Endometrial microvascular endothelial cells (primary cell): Measurements from ENCODE around the gene NFIB. TPM values are rescaled to one million over a fixed set of nuclear protein-coding genes. Genes with fewer than 3 reads are reported as not detected.

Experiments
- in situ Hi-C: cut with HindIII; loops from 2 replicates; pipeline ENCODE4 v1.10.0; 2017; ENCODE audit warnings: low sequenced_read_pairs, low pct_unique_long_range_greater_than_20kb; ENCODE audit errors: inconsistent ontology term
- total RNA-seq: library from RNA; depleted of rRNA; stranded (reverse); fragments of >200 nt; gene quantifications from one replicate; pipeline ENCODE4 v1.2.3, GENCODE V29; 2015; ENCODE audit errors: inconsistent ontology term

Gene NFIB
- total RNA-seq, 1 donor from 2014 or later: 80.0 TPM

DNA sequence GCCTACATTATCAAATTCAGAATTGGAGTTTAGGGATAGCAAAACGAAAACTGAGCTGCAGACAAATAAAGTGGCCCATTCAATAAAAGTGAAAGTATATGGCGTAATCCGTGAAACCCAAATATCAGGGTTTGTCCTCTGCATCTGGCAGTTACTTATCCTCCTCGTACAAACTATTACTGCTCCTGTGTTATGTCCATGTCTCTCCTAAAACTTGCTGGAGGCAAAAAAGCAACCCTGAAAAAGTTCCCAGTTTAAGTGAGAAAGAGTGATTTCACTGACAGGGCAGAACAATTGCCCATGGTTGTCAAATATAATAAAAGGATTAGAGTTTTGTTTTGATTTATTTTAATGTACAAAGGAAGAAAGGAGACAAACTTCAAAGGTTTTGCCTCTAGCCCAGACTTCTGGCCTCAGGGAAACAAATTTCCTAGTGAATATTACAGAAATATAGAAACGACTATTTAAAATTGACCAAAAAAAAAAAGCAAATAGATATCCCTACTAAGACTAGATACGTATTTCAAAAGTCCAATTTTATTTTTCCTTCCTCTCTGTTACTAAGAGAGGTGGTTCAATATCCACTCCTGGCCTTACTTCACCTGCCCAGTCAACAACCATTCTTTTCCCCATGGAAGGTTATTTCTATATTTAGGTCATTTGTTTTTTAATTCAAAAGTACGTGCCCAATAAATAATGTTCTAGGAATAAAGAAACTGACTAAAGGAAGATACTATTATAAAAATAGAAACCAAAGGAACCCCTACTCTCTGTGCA lies 50.0 kb downstream of the NFIB start:
- in situ Hi-C loops: no loop called here

DNA sequence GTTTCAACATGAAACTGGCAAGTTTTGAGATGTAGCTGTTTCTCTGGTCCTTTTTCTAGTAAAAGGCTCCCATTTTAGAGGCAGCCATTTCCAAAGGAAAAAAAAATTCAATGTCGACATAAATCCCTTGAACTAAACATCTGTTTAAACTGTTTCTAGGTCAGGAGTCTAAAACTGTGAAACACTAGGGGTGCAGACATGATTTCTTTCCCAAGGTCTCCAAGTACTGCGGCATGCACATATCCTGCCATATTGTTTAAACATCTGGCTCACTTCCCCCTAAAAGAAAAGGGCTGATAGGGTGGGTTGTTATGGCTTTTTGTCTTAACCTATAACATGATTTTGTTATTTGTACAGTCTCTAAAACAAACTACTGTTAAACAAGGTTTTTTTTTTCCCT lies 51.1 kb downstream of the NFIB start:
- in situ Hi-C loops: no loop called here

DNA sequence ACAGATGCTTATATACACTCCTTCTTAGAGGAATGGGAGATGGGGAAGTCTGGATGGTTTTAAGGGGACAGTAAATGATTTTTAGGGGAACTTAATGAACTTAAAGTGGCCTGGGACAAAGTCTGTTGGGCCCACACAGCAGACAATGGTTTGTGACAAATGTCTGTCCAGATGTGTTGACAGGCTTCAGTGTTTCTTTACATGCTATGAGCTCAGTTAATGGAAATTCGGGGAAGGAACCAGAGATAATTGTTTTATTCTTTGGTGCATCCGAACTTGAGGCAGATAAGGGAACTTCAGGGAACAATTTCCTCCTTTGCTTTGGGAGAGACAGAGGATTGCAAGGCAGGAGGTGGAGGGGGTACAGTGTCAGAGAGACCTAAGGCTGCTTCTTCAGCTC lies 52.3 kb downstream of the NFIB start:
- in situ Hi-C loops: no loop called here

DNA sequence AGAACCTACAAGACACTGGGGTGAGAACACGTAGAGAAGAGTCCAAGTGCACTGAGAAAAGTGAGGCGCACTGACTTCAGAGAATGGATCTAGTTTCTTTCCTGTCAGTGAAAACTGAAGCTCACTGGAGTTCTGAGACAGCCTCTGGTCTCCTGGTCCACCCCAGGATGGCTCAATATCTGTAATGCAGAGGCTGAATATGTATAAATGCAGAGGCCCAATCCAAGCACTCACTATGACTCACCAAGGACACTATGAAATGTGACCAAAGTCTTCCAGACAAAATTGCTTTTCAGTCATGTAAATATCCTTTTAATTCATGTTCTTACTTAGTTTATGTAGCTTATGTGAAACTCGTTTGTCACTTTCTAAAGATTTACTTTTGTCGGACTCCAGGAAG lies 53.8 kb downstream of the NFIB start:
- in situ Hi-C loops: no loop called here

DNA sequence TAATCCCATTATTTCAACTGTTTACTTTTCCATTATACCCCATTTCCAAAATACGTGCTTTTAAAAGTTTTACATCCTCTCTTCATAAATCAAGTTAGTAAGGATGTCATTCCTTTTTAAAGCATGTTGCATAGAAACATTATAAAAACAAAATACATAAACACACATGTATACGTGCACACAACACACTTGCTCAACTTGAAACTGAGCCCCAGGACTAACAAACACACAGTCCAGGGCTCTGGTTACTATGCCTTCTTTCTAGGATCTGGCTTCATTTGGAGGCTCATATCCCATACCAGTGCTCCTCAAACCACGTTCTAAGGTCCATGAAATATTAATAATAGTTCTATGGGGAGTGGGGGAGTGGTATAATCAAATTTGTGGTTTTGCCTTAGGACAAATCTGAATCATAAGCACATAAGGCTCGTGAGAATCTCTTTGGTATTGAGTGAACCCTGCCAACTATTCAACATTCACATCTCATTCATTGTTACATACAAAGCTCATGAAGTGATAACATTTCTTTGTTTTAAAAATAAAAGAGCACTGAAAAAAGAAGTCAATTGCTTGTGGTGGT lies 55.2 kb downstream of the NFIB start:
- in situ Hi-C loops: no loop called here

DNA sequence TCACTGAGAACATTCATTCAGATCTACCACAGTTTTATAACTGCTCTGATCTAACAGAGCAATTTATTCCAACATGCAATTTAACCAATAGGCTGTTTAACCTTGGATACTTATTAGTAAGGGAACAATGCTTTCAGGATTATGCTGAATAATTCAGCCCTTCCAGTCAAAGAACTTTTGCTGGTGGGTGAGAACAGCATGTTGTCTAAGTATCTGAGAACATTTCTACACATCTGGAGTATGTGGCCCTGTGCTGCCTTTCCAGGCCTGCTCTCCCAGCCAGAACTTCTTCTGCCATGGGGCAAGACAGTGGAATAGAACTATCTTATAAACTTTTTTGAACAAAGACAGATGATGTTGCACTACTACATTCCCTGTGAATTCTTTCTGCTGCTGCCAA lies 55.8 kb downstream of the NFIB start:
- in situ Hi-C loops: no loop called here

DNA sequence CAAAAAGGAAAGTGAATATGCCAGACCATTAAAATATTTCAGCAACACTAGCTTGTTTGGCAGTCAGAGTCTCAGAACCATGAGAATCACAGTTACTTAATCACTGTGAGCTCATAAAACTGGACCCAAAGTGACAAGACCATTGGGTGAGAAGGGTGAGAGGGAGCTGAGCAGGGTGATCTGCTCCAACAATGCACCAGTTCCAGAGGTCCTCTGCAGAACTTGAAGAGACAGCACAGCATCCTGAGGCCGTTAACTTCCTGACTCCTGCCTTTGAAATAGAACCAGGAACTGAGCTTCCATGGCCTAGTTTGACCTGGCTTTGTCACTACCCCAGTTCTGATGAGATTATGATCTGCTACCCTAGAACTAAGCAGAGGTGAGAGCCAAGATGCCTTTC lies 57.4 kb downstream of the NFIB start:
- in situ Hi-C loops: no loop called here

DNA sequence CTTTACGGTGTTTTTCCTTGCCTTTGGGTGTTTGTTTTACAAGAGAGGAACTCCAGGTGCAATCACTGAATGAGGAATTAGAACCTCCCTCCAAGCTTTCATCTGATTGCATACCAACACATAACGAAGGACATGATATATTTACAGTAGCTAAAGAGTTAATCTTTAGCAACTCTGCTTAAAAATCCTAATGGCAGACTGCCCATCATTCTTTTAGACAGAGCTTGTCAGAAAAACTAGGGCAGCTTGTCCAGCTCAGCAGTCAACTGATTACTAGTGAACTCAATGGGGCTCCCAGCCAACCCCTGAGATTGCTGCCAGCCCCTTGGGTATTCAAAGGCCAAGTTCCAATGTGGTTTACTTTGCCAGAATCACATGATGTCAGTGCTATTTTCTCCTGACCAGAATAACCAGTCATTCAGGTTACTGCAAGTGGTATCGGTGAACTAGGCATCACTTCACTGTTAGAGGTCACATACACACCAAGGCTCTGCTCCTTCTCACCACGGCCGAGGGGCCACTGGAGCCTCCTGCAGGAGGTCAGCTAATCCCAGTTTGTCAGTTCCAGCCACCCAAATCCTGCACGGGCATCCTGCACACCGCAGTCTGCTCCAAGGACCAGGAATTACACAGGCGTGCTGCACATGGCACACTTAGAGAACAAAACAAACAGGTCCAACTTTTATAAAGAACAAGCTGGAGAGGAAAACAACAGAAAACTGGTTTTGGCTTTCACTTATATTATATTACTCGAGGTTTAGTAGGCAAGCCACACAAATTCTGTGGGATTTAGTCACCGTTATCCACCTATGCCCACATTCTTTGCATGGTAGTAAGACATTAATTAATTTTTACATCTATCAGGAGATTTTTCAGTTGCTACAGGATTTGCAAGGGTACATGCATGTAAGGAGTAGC lies 62.5 kb downstream of the NFIB start:
- in situ Hi-C loops: no loop called here

DNA sequence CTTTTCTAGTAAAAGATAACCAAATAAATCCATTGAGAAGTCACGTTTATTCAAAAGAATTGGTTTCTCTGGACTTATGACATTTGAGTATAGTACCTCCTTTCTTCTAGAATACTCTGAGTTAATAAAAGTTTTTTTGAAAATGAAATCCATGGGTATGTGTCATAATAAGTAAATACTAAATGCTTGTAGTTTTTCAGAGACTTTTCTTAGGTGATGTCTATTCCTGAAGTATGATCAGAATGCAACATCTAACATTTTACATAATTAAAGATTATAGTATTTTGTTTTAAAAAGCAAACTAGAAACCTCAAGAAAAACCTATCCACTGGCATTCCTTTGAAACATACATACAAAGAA lies 63.2 kb downstream of the NFIB start:
- in situ Hi-C loops: no loop called here

DNA sequence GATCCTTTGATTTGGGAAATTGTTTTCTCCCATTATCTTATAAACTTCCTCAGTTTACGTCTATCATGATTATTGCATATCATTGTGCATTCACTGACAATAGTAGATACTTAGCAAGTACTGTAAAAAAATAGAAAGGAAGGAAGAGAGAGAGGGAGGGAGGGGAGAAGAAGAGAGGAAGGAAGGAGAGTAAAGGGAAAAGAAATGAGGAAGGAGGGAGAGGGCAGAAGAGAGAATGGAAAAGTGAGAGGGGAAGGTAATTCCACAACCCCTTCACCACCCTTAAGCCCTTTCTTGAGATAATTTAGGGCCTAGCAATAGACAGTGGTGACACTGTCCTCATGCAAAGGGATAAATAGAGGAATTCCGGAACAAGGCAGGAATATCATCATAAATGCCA lies 64.4 kb downstream of the NFIB start:
- in situ Hi-C loops: no loop called here

DNA sequence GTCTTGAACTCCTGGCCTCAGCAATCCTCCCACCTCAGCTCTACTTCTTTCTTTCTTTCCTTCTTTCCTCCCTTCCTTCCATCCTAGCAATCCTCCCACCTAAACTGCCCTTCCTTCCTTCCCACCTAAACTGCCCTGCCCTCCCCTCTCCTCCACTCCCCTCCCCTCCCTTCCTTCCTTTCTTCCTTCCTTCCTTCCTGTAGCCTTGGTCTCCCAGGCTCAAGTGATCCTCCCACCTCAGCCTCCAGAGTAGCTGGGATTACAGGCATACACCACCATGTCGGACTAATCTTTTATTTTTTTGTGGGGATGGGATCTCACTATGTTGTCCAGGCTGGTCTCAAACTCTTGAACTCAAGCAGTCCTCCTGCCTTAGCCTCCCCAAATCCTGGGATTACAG lies 65.8 kb downstream of the NFIB start:
- in situ Hi-C loops: no loop called here

DNA sequence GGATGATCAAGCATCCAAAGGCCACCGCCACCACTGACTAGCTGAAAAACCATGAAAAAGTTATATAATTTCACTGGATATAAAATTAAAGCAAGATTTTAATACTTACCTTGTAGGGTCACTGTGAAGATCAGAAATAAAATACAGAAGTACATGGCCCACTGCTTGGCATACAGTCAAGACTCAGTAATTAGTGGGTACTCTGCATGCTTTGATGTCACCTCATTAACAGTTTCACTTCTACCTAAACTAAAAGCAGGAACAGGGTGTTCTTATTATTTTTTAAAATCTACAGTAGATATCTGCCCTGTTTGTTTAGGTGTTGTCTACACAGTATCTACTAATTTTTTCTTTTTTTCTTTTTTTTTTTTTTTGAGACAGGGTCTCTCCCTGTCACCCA lies 66.4 kb downstream of the NFIB start:
- in situ Hi-C loops: no loop called here

DNA sequence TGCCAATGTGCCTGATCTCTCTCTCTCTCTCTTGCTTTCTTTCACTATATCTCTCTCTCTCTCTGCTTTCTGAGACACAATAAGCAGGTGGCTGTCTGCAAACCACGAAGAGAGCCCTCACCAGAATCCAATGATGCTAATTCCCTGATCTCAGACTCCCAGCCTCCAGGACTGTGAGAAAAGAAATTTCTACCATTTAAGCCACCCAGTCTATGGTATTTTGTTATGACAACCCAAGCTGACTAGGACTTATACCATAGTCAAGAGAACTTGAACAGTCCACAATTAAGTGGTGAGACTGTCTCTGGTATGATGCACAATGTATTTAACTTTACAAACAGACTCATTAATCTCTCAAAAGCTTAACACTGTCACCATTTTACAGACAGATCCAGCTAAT lies 67.0 kb downstream of the NFIB start:
- in situ Hi-C loops: no loop called here

DNA sequence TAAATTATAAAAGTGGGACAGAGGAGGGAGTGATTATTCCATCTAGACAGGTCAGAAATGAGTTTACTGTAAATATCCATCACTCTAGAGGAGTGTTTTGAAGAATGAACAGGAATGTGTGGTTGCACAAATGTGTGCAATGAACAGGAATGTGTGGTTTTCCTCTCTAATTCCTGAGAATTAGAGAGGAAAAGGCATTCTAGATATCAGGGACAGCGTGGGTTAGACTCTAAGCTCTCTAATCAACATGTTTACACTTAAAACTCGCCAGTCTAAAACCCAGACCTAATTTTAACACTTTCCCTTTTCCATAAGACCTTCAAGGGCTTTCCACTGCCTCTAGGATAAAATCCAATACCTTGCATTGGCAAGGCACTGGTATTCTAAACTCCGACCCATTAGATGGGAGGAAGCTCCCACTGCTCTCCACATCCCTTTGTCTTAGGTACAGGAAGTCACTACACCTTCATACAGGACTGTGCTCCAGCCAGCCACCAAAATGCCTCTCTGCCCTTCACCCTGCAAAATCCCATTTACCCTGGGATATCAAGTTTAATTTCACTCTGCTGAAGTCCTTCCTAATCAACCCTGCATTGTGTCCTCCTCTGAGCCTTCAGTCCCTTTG lies 67.9 kb downstream of the NFIB start:
- in situ Hi-C loops: no loop called here

DNA sequence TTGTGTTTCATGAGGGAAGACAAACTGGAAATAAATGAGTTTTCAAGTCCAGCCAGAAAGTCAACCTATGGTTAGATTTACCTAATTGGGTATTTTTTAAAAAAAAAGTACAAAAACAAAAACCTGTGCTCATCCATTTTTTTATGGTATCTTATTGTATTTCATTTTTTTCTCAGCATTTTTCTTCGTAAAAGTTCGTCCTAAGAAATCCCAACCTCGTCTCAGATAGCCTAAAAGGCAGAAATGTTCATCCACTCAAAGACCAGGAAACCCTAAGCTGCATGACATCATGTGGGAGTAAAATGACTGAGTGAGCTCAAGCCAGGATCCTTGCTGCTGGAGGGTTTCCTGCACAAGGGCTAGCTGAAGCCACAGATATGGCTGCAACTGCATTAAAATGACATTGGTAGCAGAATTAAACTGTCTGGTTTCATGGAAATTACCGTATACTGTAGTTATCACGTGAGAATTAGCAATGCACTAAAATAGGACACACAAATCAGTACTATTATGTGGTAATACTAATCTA lies 70.4 kb downstream of the NFIB start:
- in situ Hi-C loops: no loop called here

DNA sequence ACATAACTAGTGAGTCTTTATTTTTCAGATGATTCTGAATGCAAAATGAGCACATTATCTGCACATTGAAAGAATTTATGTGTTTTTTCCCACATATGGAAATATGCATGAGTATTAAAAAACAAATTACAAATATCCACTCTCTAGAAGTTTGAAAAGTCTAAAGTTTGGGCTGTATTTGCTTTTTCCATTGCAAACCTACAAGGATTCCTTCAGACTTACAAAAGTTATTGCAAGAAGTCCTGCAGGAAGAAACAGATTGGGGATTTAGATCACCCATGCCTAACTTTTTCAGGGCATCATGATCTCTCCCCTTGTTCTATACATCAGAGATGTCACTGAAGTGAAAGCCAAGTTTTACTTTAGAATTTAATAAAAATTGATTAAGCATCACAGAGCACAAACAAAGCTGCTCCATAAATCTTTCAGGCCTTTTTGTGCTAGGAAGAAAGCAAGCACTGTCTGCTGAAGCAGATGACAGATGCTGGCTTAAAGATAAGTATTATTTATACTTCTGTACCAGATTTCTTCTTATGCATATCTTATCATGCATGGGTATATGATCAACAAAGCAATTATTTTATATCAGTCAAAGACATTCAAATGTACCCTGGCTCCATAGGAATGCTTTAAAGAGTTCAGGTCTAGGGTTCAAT lies 71.7 kb downstream of the NFIB start:
- in situ Hi-C loops: no loop called here

DNA sequence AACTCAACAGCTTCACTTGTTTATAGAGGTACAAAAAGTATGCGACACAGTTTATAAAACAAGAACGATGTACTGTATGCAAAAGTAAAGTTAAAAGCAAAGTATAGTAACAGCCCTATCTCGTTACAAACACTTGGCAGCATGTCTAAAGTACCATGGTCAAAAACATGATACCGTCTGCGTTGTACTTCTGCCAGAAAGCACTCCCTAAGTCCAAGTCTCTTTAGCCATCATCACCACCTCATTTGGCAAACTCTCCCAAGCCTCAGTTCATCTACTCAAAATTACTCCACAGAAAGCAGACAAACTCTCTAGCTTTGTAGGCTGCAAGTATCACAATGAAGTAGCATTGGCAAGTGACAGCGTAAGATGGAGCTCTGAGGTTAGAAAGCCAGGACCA lies 73.4 kb downstream of the NFIB start:
- in situ Hi-C loops: no loop called here

DNA sequence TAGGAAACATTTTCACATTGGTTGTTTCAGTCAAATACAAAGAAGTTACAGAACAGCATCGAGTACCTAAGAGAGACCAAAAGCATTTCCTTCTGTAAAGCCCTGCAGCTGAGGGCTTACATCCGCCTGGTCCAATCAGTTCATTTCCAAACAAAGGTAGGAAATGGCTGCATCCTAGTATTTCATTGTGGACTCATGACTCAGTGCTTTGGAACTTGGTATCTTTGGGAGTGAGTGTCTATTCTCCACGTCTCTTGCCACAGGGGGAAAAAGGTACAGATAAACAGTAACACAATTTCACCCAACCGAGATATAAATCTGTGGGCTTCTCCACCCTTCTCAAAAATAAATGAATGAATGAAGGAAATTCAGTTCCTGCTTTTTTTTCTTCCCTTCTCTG lies 75.4 kb downstream of the NFIB start:
- in situ Hi-C loops: no loop called here

DNA sequence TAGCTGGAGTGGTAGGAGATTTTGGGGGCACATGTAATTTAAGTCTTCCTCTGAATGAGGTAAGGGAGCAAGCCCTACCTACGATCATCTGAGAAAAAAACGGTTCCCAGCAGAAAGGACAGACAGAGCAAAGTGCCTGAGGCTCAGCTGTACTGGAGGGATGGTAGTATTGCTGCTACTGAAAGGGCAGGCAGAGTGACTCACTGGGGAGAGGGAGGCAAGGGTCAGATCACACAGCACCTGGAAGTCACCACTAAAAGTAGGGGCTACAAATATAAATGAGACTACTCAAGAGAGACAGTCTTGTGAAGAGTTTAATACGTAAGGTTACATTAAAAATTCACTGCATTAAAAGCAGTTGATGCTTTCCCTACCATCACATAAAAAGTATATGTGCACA lies 75.9 kb downstream of the NFIB start:
- in situ Hi-C loops: no loop called here
